Panc1 (cell line): ENCODE results near the gene MAP2K6. TPM values are rescaled to one million over a fixed set of nuclear protein-coding genes. Genes with fewer than 3 reads are reported as not detected.

Experiments
- ATAC-seq: fragments of 200-7000 bp; cut with Tn5 transposase; 2 replicates; pipeline ENCODE4 v1.9.1; 2020; ENCODE audit warnings: mild to moderate bottlenecking, moderate library complexity
- BruUV-seq: library from RNA; stranded (reverse); fragments of 400-500 nt; replicated peaks from 2 replicates; lab custom pipeline; 2021; lab: Mats Ljungman, UMichigan
- CTCF ChIA-PET: fragments of 300-600 bp; sonication (Branson Sonifier 250); formaldehyde crosslinking; loops from one replicate; lab custom pipeline; 2022; ENCODE audit warnings: antibody characterized with exemption; lab: Charles Lee
- POLR2A ChIA-PET: fragments of 300-600 bp; sonication (Branson Sonifier 250); formaldehyde crosslinking; loops from one replicate; lab custom pipeline; 2022; ENCODE audit warnings: antibody characterized with exemption; lab: Charles Lee
- DNase-seq: peaks from one replicate; pipeline ENCODE4 v3.0.0-alpha.2; 2010; ENCODE audit warnings: low read depth, low spot score
- H3K27ac ChIP-seq: 2 replicates; pipeline ENCODE4 v1.5.1; 2011; ENCODE audit warnings: mild to moderate bottlenecking, low read length, inconsistent platforms
- H3K27me3 ChIP-seq: fragments of 200-500 bp; sonication (Bioruptor generic); 2 replicates; pipeline ENCODE4 v1.6.0; 2014; ENCODE audit warnings: low read length, inconsistent platforms; ENCODE audit not compliant: control insufficient read depth, insufficient read depth
- H3K36me3 ChIP-seq: fragments of 200-500 bp; sonication (Bioruptor generic); 2 replicates; pipeline ENCODE4 v1.5.1; 2014; ENCODE audit warnings: inconsistent platforms, mild to moderate bottlenecking, low read length, moderate library complexity; ENCODE audit not compliant: control insufficient read depth, insufficient read depth
- H3K4me1 ChIP-seq: 2 replicates; pipeline ENCODE4 v1.5.1; 2011; ENCODE audit warnings: inconsistent platforms, mild to moderate bottlenecking, low read length, moderate library complexity; ENCODE audit not compliant: control insufficient read depth, insufficient read depth
- H3K4me3 ChIP-seq, 2 experiments: 2 replicates each; pipeline ENCODE4 v1.5.1; 2011 to 2012; ENCODE audit warnings: low read depth in 2 of 2, low read length in 2 of 2, mild to moderate bottlenecking in 2 of 2, inconsistent platforms in 1 of 2, moderate library complexity in 1 of 2
- H3K9me3 ChIP-seq: fragments of 200-500 bp; sonication (Bioruptor generic); 2 replicates; pipeline ENCODE4 v1.5.1; 2014; ENCODE audit warnings: low read depth, mild to moderate bottlenecking, inconsistent platforms, low read length, moderate library complexity; ENCODE audit not compliant: control insufficient read depth, insufficient read depth
- CTCF ChIP-seq: fragments of 450-650 bp; IDR thresholded peaks from 2 replicates; pipeline ENCODE4 v1.5.1; 2017; ENCODE audit warnings: mild to moderate bottlenecking
- POLR2AphosphoS5 ChIP-seq: IDR thresholded peaks from 2 replicates; pipeline ENCODE4 v1.6.1; 2012; ENCODE audit warnings: mild to moderate bottlenecking, low read depth, low read length, moderate library complexity
- REST ChIP-seq, 2 experiments: IDR thresholded peaks; 2 replicates each; pipeline ENCODE4 v1.6.1; 2011 to 2012; ENCODE audit warnings: low read depth in 2 of 2, control low read depth in 1 of 2, low read length in 1 of 2, mild to moderate bottlenecking in 1 of 2, moderate library complexity in 1 of 2; ENCODE audit not compliant: insufficient read depth in 1 of 2
- SIN3A ChIP-seq: IDR thresholded peaks from 2 replicates; pipeline ENCODE4 v1.6.1; 2012; ENCODE audit warnings: low read depth, mild to moderate bottlenecking, low read length, moderate library complexity, borderline replicate concordance; ENCODE audit not compliant: insufficient read depth
- TCF7L2 ChIP-seq: IDR thresholded peaks from 2 replicates; pipeline ENCODE4 v1.6.1; 2011; ENCODE audit warnings: mild to moderate bottlenecking, low read depth, low read length, inconsistent platforms
- in situ Hi-C: cut with HindIII; loops from 2 replicates; pipeline ENCODE4 v1.10.0; 2016; ENCODE audit warnings: low sequenced_read_pairs, low pct_unique_long_range_greater_than_20kb
- intact Hi-C: fragments of 100-400 bp; cut with micrococcal nuclease; formaldehyde crosslinking; loops from one replicate; pipeline ENCODE4 v1.10.0; 2022; ENCODE audit not compliant: unreplicated experiment
- total RNA-seq: library from RNA; stranded (reverse); gene quantifications from one replicate; pipeline ENCODE4 v1.2.1, GENCODE V29; 2021; ENCODE audit not compliant: unreplicated experiment

MAP2K6 gene
- total RNA-seq, 1 experiment from 2014 or later = 11.8 TPM

GRCh38 chr17:69579961-69580677 lies 165.6 kb downstream of the MAP2K6 start:
- Histone ChIP-seq H3K27me3 (no peaks in the 10 kb centered on the region), H3K4me3 (no peak overlapping the region), H3K27ac (no peak overlapping the region), H3K9me3 (no peaks in the 10 kb centered on the region), H3K4me1 (no peaks in the 10 kb centered on the region), H3K36me3 (no peaks in the 10 kb centered on the region)
- no peak for DNase-seq
- no peak for TF ChIP-seq REST (IDR thresholded peaks at IDR 0.05; ENCODE audit: insufficient read depth in 1 of 2, low read depth in 2 of 2, low read length in 1 of 2)
- TF ChIP-seq TCF7L2 = no peak
- TF ChIP-seq CTCF = no peak
- no peak for TF ChIP-seq SIN3A
- TF ChIP-seq POLR2AphosphoS5 = no peak
- in situ Hi-C loops (no loop called here), intact Hi-C loops (loop anchor here (10.0 kb wide), 1 partner anchor 975 kb away; no protein-coding TSS in a partner anchor)
- ATAC-seq = no peak
- ChIA-PET CTCF (no interaction called here), POLR2A (interaction anchor here (0.7 kb wide), 1 partner anchor 87 kb away, joined by 3 read pairs; no protein-coding TSS in a partner anchor)
- BruUV-seq = no TSS peak

GRCh38 chr17:69581061-69581961 lies 166.8 kb downstream of the MAP2K6 start:
- CTCF ChIA-PET = interaction anchor here (0.7 kb wide), 1 partner anchor 529 kb away, joined by 5 read pairs; no protein-coding TSS in a partner anchor
- H3K4me3 ChIP-seq = no peak overlapping the region
- H3K9me3 ChIP-seq = no peaks in the 10 kb centered on the region
- BruUV-seq = no TSS peak
- TF ChIP-seq POLR2AphosphoS5 (no peak), TCF7L2 (no peak), REST (IDR thresholded peaks at IDR 0.05; ENCODE audit: insufficient read depth in 1 of 2, low read depth in 2 of 2, low read length in 1 of 2) (no peak), SIN3A (no peak), CTCF (no peak)
- intact Hi-C loops = no loop called here
- H3K36me3 ChIP-seq = no peaks in the 10 kb centered on the region
- no peak overlapping the region for H3K27ac ChIP-seq
- no peak for ATAC-seq
- H3K4me1 ChIP-seq = no peaks in the 10 kb centered on the region
- POLR2A ChIA-PET = no interaction called here
- no peak for DNase-seq
- H3K27me3 ChIP-seq = no peaks in the 10 kb centered on the region
- in situ Hi-C loops = no loop called here
